ENCODE data around the gene GJA3.

The GJA3 gene

GRCh38 chr13:20128459-20128931 is 32.4 kb downstream of the GJA3 start:
- Histone ChIP-seq H3K4me2 (ENCODE audit: low read length) (no peak overlapping the region), H3K79me2 (ENCODE audit: control insufficient read depth, low read length) (no peaks in the 10 kb centered on the region), H3K4me1 (ENCODE audit: control insufficient read depth, low read length) (no peaks in the 10 kb centered on the region), H3K27me3 (ENCODE audit: control insufficient read depth, low read length) (peaks cover 21% of the 10 kb centered on the region), H3K9me2 (replicated peaks; ENCODE audit: control insufficient read depth, low read length) (no peaks in the 10 kb centered on the region), H3K27ac (ENCODE audit: low read depth, low read length) (no peak overlapping the region), H3K36me3 (ENCODE audit: control insufficient read depth, low read length) (no peaks in the 10 kb centered on the region), H3K9me3 (ENCODE audit: control insufficient read depth, insufficient read depth, low read length) (no peaks in the 10 kb centered on the region), H3K4me3 (ENCODE audit: low read length) (no peak overlapping the region), H4K20me1 (ENCODE audit: control insufficient read depth, insufficient read depth, low read depth, low read length) (no peaks in the 10 kb centered on the region), H3F3A (ENCODE audit: control insufficient read depth, insufficient read depth) (no peaks in the 10 kb centered on the region)
- TF ChIP-seq EZH2phosphoT487 (IDR thresholded peaks at IDR 0.05; ENCODE audit: borderline replicate concordance, low read length): no peak
- TF ChIP-seq CTCF (IDR thresholded peaks at IDR 0.05; ENCODE audit: low read depth, low read length, poor library complexity, severe bottlenecking): peak; percentile 9

- Histone ChIP-seq H3K4me3 (ENCODE audit: low read length) (no peak overlapping the region), H3F3A (ENCODE audit: control insufficient read depth, insufficient read depth) (no peaks in the 10 kb centered on the region), H3K9me2 (replicated peaks; ENCODE audit: control insufficient read depth, low read length) (no peaks in the 10 kb centered on the region), H4K20me1 (ENCODE audit: control insufficient read depth, insufficient read depth, low read depth, low read length) (no peaks in the 10 kb centered on the region), H3K4me2 (ENCODE audit: low read length) (no peak overlapping the region), H3K79me2 (ENCODE audit: control insufficient read depth, low read length) (no peaks in the 10 kb centered on the region), H3K27me3 (ENCODE audit: control insufficient read depth, low read length) (peaks cover 22% of the 10 kb centered on the region), H3K27ac (ENCODE audit: low read depth, low read length) (no peak overlapping the region), H3K4me1 (ENCODE audit: control insufficient read depth, low read length) (no peaks in the 10 kb centered on the region), H3K9me3 (ENCODE audit: control insufficient read depth, insufficient read depth, low read length) (no peaks in the 10 kb centered on the region), H3K36me3 (ENCODE audit: control insufficient read depth, low read length) (no peaks in the 10 kb centered on the region)
- TF ChIP-seq EZH2phosphoT487 (IDR thresholded peaks at IDR 0.05; ENCODE audit: borderline replicate concordance, low read length) (no peak), CTCF (IDR thresholded peaks at IDR 0.05; ENCODE audit: low read depth, low read length, poor library complexity, severe bottlenecking) (no peak)
These were observed 33.0 kb downstream of the GJA3 start for GRCh38 chr13:20127562-20128458.

GRCh38 chr13:20127262-20127561 is 33.6 kb downstream of the GJA3 start:
- no peak for TF ChIP-seq CTCF (IDR thresholded peaks at IDR 0.05; ENCODE audit: low read depth, low read length, poor library complexity, severe bottlenecking)
- TF ChIP-seq EZH2phosphoT487 (IDR thresholded peaks at IDR 0.05; ENCODE audit: borderline replicate concordance, low read length): no peak
- H3K36me3 ChIP-seq (ENCODE audit: control insufficient read depth, low read length): no peaks in the 10 kb centered on the region
- no peaks in the 10 kb centered on the region for H3K79me2 ChIP-seq (ENCODE audit: control insufficient read depth, low read length)
- H3K27ac ChIP-seq (ENCODE audit: low read depth, low read length): no peak overlapping the region
- H3K9me2 ChIP-seq (replicated peaks; ENCODE audit: control insufficient read depth, low read length): no peaks in the 10 kb centered on the region
- H3K4me1 ChIP-seq (ENCODE audit: control insufficient read depth, low read length): no peaks in the 10 kb centered on the region
- no peaks in the 10 kb centered on the region for H4K20me1 ChIP-seq (ENCODE audit: control insufficient read depth, insufficient read depth, low read depth, low read length)
- peaks cover 22% of the 10 kb centered on the region for H3K27me3 ChIP-seq (ENCODE audit: control insufficient read depth, low read length)
- no peaks in the 10 kb centered on the region for H3K9me3 ChIP-seq (ENCODE audit: control insufficient read depth, insufficient read depth, low read length)
- no peak overlapping the region for H3K4me3 ChIP-seq (ENCODE audit: low read length)
- H3F3A ChIP-seq (ENCODE audit: control insufficient read depth, insufficient read depth): no peaks in the 10 kb centered on the region
- H3K4me2 ChIP-seq (ENCODE audit: low read length): no peak overlapping the region

All from DOHH2 (cell line).